Glutamatergic neuron (in vitro differentiated cells): Measurements from ENCODE around the gene LAMA2. TPM values are rescaled to one million over a fixed set of nuclear protein-coding genes. Genes with fewer than 3 reads are reported as not detected.

Source experiments
- DNase-seq: peaks from one replicate; pipeline ENCODE4 v3.0.0; 2022
- H3K27ac Mint-ChIP-seq: one replicate; pipeline ENCODE4 v1.8.0; 2020; ENCODE audit warnings: mild to moderate bottlenecking, mixed read lengths, inconsistent platforms; ENCODE audit not compliant: unreplicated experiment
- H3K27me3 Mint-ChIP-seq: one replicate; pipeline ENCODE4 v1.8.0; 2020; ENCODE audit warnings: mild to moderate bottlenecking, moderate library complexity, mixed read lengths, inconsistent platforms; ENCODE audit not compliant: unreplicated experiment
- H3K36me3 Mint-ChIP-seq: one replicate; pipeline ENCODE4 v1.8.0; 2020; ENCODE audit warnings: mild to moderate bottlenecking, mixed read lengths, inconsistent platforms; ENCODE audit not compliant: unreplicated experiment
- H3K4me1 Mint-ChIP-seq: one replicate; pipeline ENCODE4 v1.8.0; 2020; ENCODE audit warnings: mild to moderate bottlenecking, low read depth, mixed read lengths, inconsistent platforms; ENCODE audit not compliant: unreplicated experiment
- H3K4me3 Mint-ChIP-seq: one replicate; pipeline ENCODE4 v1.8.0; 2020; ENCODE audit warnings: mild to moderate bottlenecking, mixed read lengths, inconsistent platforms; ENCODE audit not compliant: unreplicated experiment
- H3K9me3 Mint-ChIP-seq: one replicate; pipeline ENCODE4 v1.8.0; 2020; ENCODE audit warnings: mild to moderate bottlenecking, moderate library complexity, mixed read lengths, inconsistent platforms; ENCODE audit not compliant: unreplicated experiment
- CTCF ChIP-seq: fragments of 200-600 bp; sonication (generic); IDR thresholded peaks from one replicate; pipeline ENCODE4 v1.5.0; 2021; ENCODE audit not compliant: partially characterized antibody, unreplicated experiment
- total RNA-seq: library from RNA; stranded (reverse); fragmentation: NEBNext Ultra II Directional; extraction: Animal tissue kit (Norgen Biotek cat#: 25700); gene quantifications from one replicate; pipeline ENCODE4 v1.2.1, GENCODE V29; 2021; ENCODE audit not compliant: unreplicated experiment

The LAMA2 gene
- total RNA-seq, 1 donor from 2014 or later, result 2.4 TPM

GRCh38 chr6:129494099-129494498, 611.2 kb downstream of the LAMA2 start:
- TF ChIP-seq CTCF, result no peak
- no peak for DNase-seq
- no peaks in the 10 kb centered on the region for H3K36me3 Mint-ChIP-seq
- H3K9me3 Mint-ChIP-seq, result no peaks in the 10 kb centered on the region
- no peak overlapping the region for H3K27ac Mint-ChIP-seq
- H3K27me3 Mint-ChIP-seq, result no peaks in the 10 kb centered on the region
- peaks cover under 1% of the 10 kb centered on the region for H3K4me1 Mint-ChIP-seq
- no peak overlapping the region for H3K4me3 Mint-ChIP-seq

- Mint-ChIP-seq H3K27me3 (no peaks in the 10 kb centered on the region), H3K4me1 (peaks cover 5% of the 10 kb centered on the region), H3K4me3 (no peak overlapping the region)
These were observed 611.6 kb downstream of the LAMA2 start for GRCh38 chr6:129494586-129494985.

GRCh38 chr6:129495652-129496051, 612.7 kb downstream of the LAMA2 start:
- Mint-ChIP-seq H3K4me3 (no peak overlapping the region), H3K9me3 (no peaks in the 10 kb centered on the region), H3K4me1 (peaks cover 8% of the 10 kb centered on the region), H3K27ac (no peak overlapping the region), H3K27me3 (no peaks in the 10 kb centered on the region), H3K36me3 (no peaks in the 10 kb centered on the region)
- no peak for DNase-seq
- TF ChIP-seq CTCF, result no peak

More at GRCh38 chr6:129494586-129494985, 611.6 kb downstream of the LAMA2 start:
- no peak overlapping the region for H3K27ac Mint-ChIP-seq
- TF ChIP-seq CTCF, result no peak
- H3K9me3 Mint-ChIP-seq, result no peaks in the 10 kb centered on the region
- no peaks in the 10 kb centered on the region for H3K36me3 Mint-ChIP-seq
- no peak for DNase-seq

GRCh38 chr6:129497481-129498441, 614.8 kb downstream of the LAMA2 start:
- Mint-ChIP-seq H3K4me3 (no peak overlapping the region), H3K27ac (no peak overlapping the region), H3K27me3 (no peaks in the 10 kb centered on the region), H3K9me3 (no peaks in the 10 kb centered on the region), H3K36me3 (no peaks in the 10 kb centered on the region), H3K4me1 (peaks cover 22% of the 10 kb centered on the region)
- TF ChIP-seq CTCF, result no peak
- DNase-seq, result no peak

GRCh38 chr6:129498541-129498940, 615.6 kb downstream of the LAMA2 start:
- no peaks in the 10 kb centered on the region for H3K36me3 Mint-ChIP-seq

More at GRCh38 chr6:129498541-129498940, 615.6 kb downstream of the LAMA2 start:
- no peaks in the 10 kb centered on the region for H3K27me3 Mint-ChIP-seq
- DNase-seq, result no peak
- H3K27ac Mint-ChIP-seq, result no peak overlapping the region
- peaks cover 22% of the 10 kb centered on the region for H3K4me1 Mint-ChIP-seq
- H3K9me3 Mint-ChIP-seq, result no peaks in the 10 kb centered on the region
- H3K4me3 Mint-ChIP-seq, result no peak overlapping the region
- TF ChIP-seq CTCF, result no peak
